ENCODE data around the gene NF1. TPM values are rescaled to one million over a fixed set of nuclear protein-coding genes. Genes with fewer than 3 reads are reported as not detected.

NF1 gene
- total RNA-seq (2022; extraction: Qiagen RNA extraction) = 14.7 to 24.3 TPM (median 19.2 TPM) in 5 replicates

GRCh38 chr17:31094600-31095235 lies at the start of gene NF1:
Gene NF1 (plus strand): TSS chr17:31094977. CDS start chr17:31095310, 333 bp downstream.

DNA sequence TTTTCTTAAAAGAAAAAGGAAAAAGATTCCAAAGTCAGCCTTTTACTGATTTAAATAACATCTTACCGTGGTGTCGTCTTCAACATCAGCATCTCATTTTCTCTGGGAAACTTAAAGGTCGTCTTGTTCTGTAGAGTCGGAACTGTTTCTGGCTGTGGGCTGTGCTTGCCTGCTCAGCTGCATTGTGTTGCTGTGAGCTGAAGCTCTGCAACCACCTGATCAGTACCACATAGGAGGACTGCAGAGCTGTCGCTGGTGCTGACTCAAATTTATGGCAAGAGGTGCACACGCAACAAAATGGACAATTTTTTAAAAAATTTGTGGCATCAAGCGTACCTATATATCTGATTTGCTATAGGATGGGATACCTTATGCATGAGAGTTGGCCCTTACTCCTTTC lies 202.3 kb downstream of the NF1 start, which contains the start of gene OMG:
TSS of gene OMG (minus strand) at position 150 of the 400 bp plus-strand sequence. CDS start 908 bp downstream, outside the sequence.

DNA sequence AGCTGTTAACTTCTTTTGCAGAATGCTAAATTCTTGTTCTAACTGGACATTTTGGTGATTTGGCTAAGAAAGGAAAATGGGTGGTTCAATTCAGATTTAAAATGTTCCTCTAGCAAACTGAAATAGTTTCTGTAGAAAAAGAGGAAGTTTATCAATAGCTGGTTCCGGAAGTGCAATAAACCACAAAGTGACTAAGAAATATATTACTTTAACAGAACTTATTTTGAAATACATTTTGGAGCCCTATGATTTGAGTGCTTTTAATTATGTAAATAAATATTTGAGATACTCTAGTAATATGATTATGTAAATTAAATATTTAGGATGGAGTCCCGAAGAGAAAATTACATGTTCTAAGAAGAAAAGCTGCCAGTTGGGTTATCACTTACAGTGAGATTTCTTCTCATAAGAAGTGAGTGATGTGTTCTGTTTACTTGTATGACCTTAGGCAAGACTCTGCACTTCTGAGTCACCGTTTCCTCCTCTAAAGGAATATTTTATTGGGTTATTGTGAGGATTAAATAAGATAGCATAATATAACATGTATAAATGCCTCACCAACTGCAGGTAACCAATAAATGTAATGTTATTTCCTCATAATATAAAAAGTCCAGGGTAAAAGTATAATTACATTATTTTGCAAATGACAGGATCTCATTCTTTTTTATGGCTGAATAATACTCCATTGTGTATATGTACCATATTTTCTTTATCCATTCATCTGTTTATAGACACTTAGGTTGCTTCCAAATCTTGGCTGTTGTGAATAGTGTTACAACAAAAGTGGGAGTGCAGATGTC lies 219.4 kb downstream of the NF1 start, which contains the start of gene EVI2B:
TSS of gene EVI2B (minus strand) at position 73 of the 800 bp plus-strand sequence. CDS start 8,445 bp downstream, outside the sequence.

GRCh38 chr17:31321481-31321880 lies 226.7 kb downstream of the NF1 start, which contains the start of gene EVI2A:
Gene EVI2A (minus strand): TSS chr17:31321622. CDS start chr17:31319013, 2,609 bp downstream.

GRCh38 chr17:31391496-31391949 lies 296.7 kb downstream of the NF1 start, which contains the start of gene RAB11FIP4:
Gene RAB11FIP4 (plus strand): TSS chr17:31391675. CDS start chr17:31391853, 178 bp downstream.

Other genes with a start within 250 kb of the NF1 start
- gene TEFM, start 188.7 kb upstream of the NF1 start, total RNA-seq (2022; extraction: Qiagen RNA extraction) = 19.2 to 32.0 TPM (median 20.2 TPM) in 5 replicates
- 2.4 to 4.1 TPM (median 3.8 TPM) in 5 replicates for gene ADAP2, start 173.0 kb upstream of the NF1 start, total RNA-seq (2022; extraction: Qiagen RNA extraction)
- gene RNF135, start 123.9 kb upstream of the NF1 start, total RNA-seq (2022; extraction: Qiagen RNA extraction) = 22.8 to 25.5 TPM (median 25.2 TPM) in 5 replicates
- gene OMG, start 202.3 kb downstream of the NF1 start, total RNA-seq (2022; extraction: Qiagen RNA extraction) = not detected in 5 replicates
- 0.07 to 0.08 TPM (median 0.08 TPM) in 4 of 5 replicates, not detected in the other for gene EVI2B, start 219.1 kb downstream of the NF1 start, total RNA-seq (2022; extraction: Qiagen RNA extraction)
- gene EVI2A, start 226.6 kb downstream of the NF1 start, total RNA-seq (2022; extraction: Qiagen RNA extraction) = not detected in 5 replicates

Data from A549 treated with Hydrocortisone at 1 μM for 4 hours (cell line).